ENCODE data around the gene CASZ1. TPM values are rescaled to one million over a fixed set of nuclear protein-coding genes. Genes with fewer than 3 reads are reported as not detected.

CASZ1 gene
- total and polyA plus RNA-seq, 2 experiments from 2014 or later, result 6.2 to 6.7 TPM

- H3K27me3 ChIP-seq (ENCODE audit: insufficient read depth), result no peaks in the 10 kb centered on the region
- no peak overlapping the region for H2AFZ ChIP-seq
- H3K4me3 ChIP-seq, result no peak overlapping the region
- no peaks in the 10 kb centered on the region for H3K79me2 ChIP-seq (replicated peaks; ENCODE audit: insufficient read depth)
- TF ChIP-seq ETS1 (IDR thresholded peaks at IDR 0.05) (no peak), CREB1 (CRISPR knock-in tag; IDR thresholded peaks at IDR 0.05; ENCODE audit: low read depth) (no peak), ZNF331 (CRISPR knock-in tag; IDR thresholded peaks at IDR 0.05; ENCODE audit: low read depth) (no peak), ZNF114 (CRISPR knock-in tag; IDR thresholded peaks at IDR 0.05) (no peak), POLR2AphosphoS5 (IDR thresholded peaks at IDR 0.05; ENCODE audit: low read depth) (no peak), EZH2phosphoT487 (IDR thresholded peaks at IDR 0.05; ENCODE audit: unreplicated experiment) (no peak)
- H3K4me3 Mint-ChIP-seq, result no peak overlapping the region
- H3K36me3 ChIP-seq (ENCODE audit: insufficient read depth), result no peaks in the 10 kb centered on the region
- H3K9me3 Mint-ChIP-seq, result no peaks in the 10 kb centered on the region
- no peak overlapping the region for H3K27ac ChIP-seq (ENCODE audit: low read depth)
- DNase-seq (ENCODE audit: low spot score), result no peak
- H3K4me1 ChIP-seq (ENCODE audit: insufficient read depth), result peaks cover 7% of the 10 kb centered on the region; the same call in 1 of the 2 replicates
- ATAC-seq, result peak; percentile 19
- H3F3A ChIP-seq (replicated peaks; ENCODE audit: low read depth), result no peaks in the 10 kb centered on the region
- no peaks in the 10 kb centered on the region for H4K20me1 ChIP-seq (replicated peaks; ENCODE audit: insufficient read depth)
- no peaks in the 10 kb centered on the region for H3K9me2 ChIP-seq (ENCODE audit: insufficient read depth)
- H3K36me3 Mint-ChIP-seq (ENCODE audit: low read depth), result no peaks in the 10 kb centered on the region
- H3K4me1 Mint-ChIP-seq, result peaks cover 36% of the 10 kb centered on the region
- H3K27ac Mint-ChIP-seq, result peak overlapping the region; percentile 2; the same call in 1 of the 2 replicates
- peaks cover 11% of the 10 kb centered on the region for H3K27me3 Mint-ChIP-seq (ENCODE audit: insufficient read depth, low read depth, poor library complexity)
- H3K4me2 ChIP-seq, result no peak overlapping the region
Observed at GRCh38 chr1:10756842-10757241, 39.6 kb downstream of the CASZ1 start.

- H3K9me3 Mint-ChIP-seq, result no peaks in the 10 kb centered on the region
- Histone ChIP-seq H2AFZ (no peak overlapping the region), H3K4me1 (ENCODE audit: insufficient read depth) (no peaks in the 10 kb centered on the region), H3F3A (replicated peaks; ENCODE audit: low read depth) (no peaks in the 10 kb centered on the region), H3K27ac (ENCODE audit: low read depth) (no peak overlapping the region), H3K27me3 (ENCODE audit: insufficient read depth) (no peaks in the 10 kb centered on the region), H3K4me2 (no peak overlapping the region), H3K9me2 (ENCODE audit: insufficient read depth) (no peaks in the 10 kb centered on the region), H3K79me2 (replicated peaks; ENCODE audit: insufficient read depth) (no peaks in the 10 kb centered on the region), H4K20me1 (replicated peaks; ENCODE audit: insufficient read depth) (no peaks in the 10 kb centered on the region), H3K4me3 (no peak overlapping the region), H3K36me3 (ENCODE audit: insufficient read depth) (no peaks in the 10 kb centered on the region)
- H3K36me3 Mint-ChIP-seq (ENCODE audit: low read depth), result no peaks in the 10 kb centered on the region
- no peak overlapping the region for H3K27ac Mint-ChIP-seq
- DNase-seq (ENCODE audit: low spot score) (no peak), ATAC-seq (peak; percentile 39)
- H3K4me1 Mint-ChIP-seq, result peaks cover 33% of the 10 kb centered on the region
- H3K4me3 Mint-ChIP-seq, result no peak overlapping the region
- peaks cover 11% of the 10 kb centered on the region for H3K27me3 Mint-ChIP-seq (ENCODE audit: insufficient read depth, low read depth, poor library complexity)
- TF ChIP-seq POLR2AphosphoS5 (IDR thresholded peaks at IDR 0.05; ENCODE audit: low read depth), result no peak
- TF ChIP-seq EZH2phosphoT487 (IDR thresholded peaks at IDR 0.05; ENCODE audit: unreplicated experiment), result no peak
- no peak for TF ChIP-seq REST (IDR thresholded peaks at IDR 0.05; ENCODE audit: unreplicated experiment)
- no peak for TF ChIP-seq STAT1 (IDR thresholded peaks at IDR 0.05; ENCODE audit: unreplicated experiment)
- TF ChIP-seq ZNF462 (CRISPR knock-in tag; IDR thresholded peaks at IDR 0.05), result no peak
Observed at GRCh38 chr1:10755970-10756521, 40.4 kb downstream of the CASZ1 start.
